Measurements from ENCODE around the gene NXPE3. TPM values are rescaled to one million over a fixed set of nuclear protein-coding genes. Genes with fewer than 3 reads are reported as not detected.

The NXPE3 gene
- total RNA-seq, 1 experiment from 2014 or later: 12.8 TPM

- DNase-seq: no peak
- peaks cover 10% of the 10 kb centered on the region; the same call in 1 of the 2 replicates for H4K20me1 ChIP-seq (ENCODE audit: insufficient read depth)
- peaks cover 33% of the 10 kb centered on the region for H3K79me2 ChIP-seq (ENCODE audit: low read depth)
- H2AFZ ChIP-seq: no peak overlapping the region
- peaks cover 4% of the 10 kb centered on the region; the same call in 1 of the 2 replicates for H3K9me2 ChIP-seq (ENCODE audit: insufficient read depth)
- peaks cover 2% of the 10 kb centered on the region; the same call in 1 of the 2 replicates for H3F3A ChIP-seq (ENCODE audit: insufficient read depth, low read depth)
- H3K4me2 ChIP-seq: no peak overlapping the region
- peaks cover 83% of the 10 kb centered on the region for H3K36me3 ChIP-seq (ENCODE audit: low read depth)
- intact Hi-C loops (cut with micrococcal nuclease; ENCODE audit: unreplicated experiment): loop anchor here (5.0 kb wide), 1 partner anchor 223 kb away; no protein-coding TSS in a partner anchor
- H3K27me3 ChIP-seq (ENCODE audit: insufficient read depth, low read depth): no peaks in the 10 kb centered on the region
- BruUV-seq (replicated peaks): no TSS peak
- TF ChIP-seq CTCF (conservative IDR thresholded peaks at IDR 0.05) (no peak), EZH2 (IDR thresholded peaks at IDR 0.05; ENCODE audit: low read depth) (no peak)
- no peak overlapping the region for H3K4me3 ChIP-seq
- CTCF ChIA-PET: interaction anchor here (0.6 to 0.7 kb wide), 2 partner anchors 90 to 370 kb away, joined by 3 to 9 read pairs; no protein-coding TSS in a partner anchor
- no peak overlapping the region for H3K27ac ChIP-seq
- peaks cover 13% of the 10 kb centered on the region for H3K4me1 ChIP-seq (replicated peaks; ENCODE audit: insufficient read depth)
- POLR2A ChIA-PET (ENCODE audit: unreplicated experiment): interaction anchor here (0.6 to 0.9 kb wide), 2 partner anchors 10 to 308 kb away, joined by 4 to 8 read pairs; no protein-coding TSS in a partner anchor
- no peaks in the 10 kb centered on the region for H3K9me3 ChIP-seq (ENCODE audit: insufficient read depth, low read depth)
Observed at GRCh38 chr3:101854608-101855304, 75.7 kb downstream of the NXPE3 start.

GRCh38 chr3:101857301-101857741, 78.3 kb downstream of the NXPE3 start:
- Histone ChIP-seq H3K9me2 (ENCODE audit: insufficient read depth) (no peaks in the 10 kb centered on the region), H3K4me3 (no peak overlapping the region), H2AFZ (no peak overlapping the region), H3K79me2 (ENCODE audit: low read depth) (peaks cover 7% of the 10 kb centered on the region), H3K27ac (no peak overlapping the region), H3F3A (ENCODE audit: insufficient read depth, low read depth) (peaks cover 4% of the 10 kb centered on the region), H3K4me1 (replicated peaks; ENCODE audit: insufficient read depth) (no peaks in the 10 kb centered on the region), H3K27me3 (ENCODE audit: insufficient read depth, low read depth) (no peaks in the 10 kb centered on the region), H3K9me3 (ENCODE audit: insufficient read depth, low read depth) (no peaks in the 10 kb centered on the region), H3K36me3 (ENCODE audit: low read depth) (peaks cover 83% of the 10 kb centered on the region), H4K20me1 (ENCODE audit: insufficient read depth) (peaks cover 4% of the 10 kb centered on the region; the same call in 1 of the 2 replicates), H3K4me2 (no peak overlapping the region)
- BruUV-seq (replicated peaks): no TSS peak
- intact Hi-C loops (cut with micrococcal nuclease; ENCODE audit: unreplicated experiment): no loop called here
- ChIA-PET POLR2A (ENCODE audit: unreplicated experiment) (interaction anchor here (0.5 to 0.6 kb wide), 2 partner anchors 302 to 340 kb away, joined by 5 read pairs; no protein-coding TSS in a partner anchor), CTCF (interaction anchor here (0.7 kb wide), 1 partner anchor 368 kb away, joined by 5 read pairs; no protein-coding TSS in a partner anchor)
- DNase-seq: no peak
- TF ChIP-seq CTCF (conservative IDR thresholded peaks at IDR 0.05) (no peak), EZH2 (IDR thresholded peaks at IDR 0.05; ENCODE audit: low read depth) (no peak)

GRCh38 chr3:101858464-101859030, 79.5 kb downstream of the NXPE3 start:
- ChIA-PET CTCF (no interaction called here), POLR2A (ENCODE audit: unreplicated experiment) (interaction anchor here (0.5 kb wide), 1 partner anchor 65 kb away, joined by 6 read pairs; no protein-coding TSS in a partner anchor)
- Histone ChIP-seq H3K9me2 (ENCODE audit: insufficient read depth) (no peaks in the 10 kb centered on the region), H3K9me3 (ENCODE audit: insufficient read depth, low read depth) (no peaks in the 10 kb centered on the region), H3K4me1 (replicated peaks; ENCODE audit: insufficient read depth) (no peaks in the 10 kb centered on the region), H3K27ac (no peak overlapping the region), H3K27me3 (ENCODE audit: insufficient read depth, low read depth) (no peaks in the 10 kb centered on the region), H3K79me2 (ENCODE audit: low read depth) (no peaks in the 10 kb centered on the region), H4K20me1 (ENCODE audit: insufficient read depth) (peaks cover 4% of the 10 kb centered on the region; the same call in 1 of the 2 replicates), H3F3A (ENCODE audit: insufficient read depth, low read depth) (peaks cover 4% of the 10 kb centered on the region), H2AFZ (no peak overlapping the region), H3K4me3 (no peak overlapping the region), H3K4me2 (no peak overlapping the region), H3K36me3 (ENCODE audit: low read depth) (peaks cover 70% of the 10 kb centered on the region)
- TF ChIP-seq EZH2 (IDR thresholded peaks at IDR 0.05; ENCODE audit: low read depth) (no peak), CTCF (conservative IDR thresholded peaks at IDR 0.05) (no peak)
- intact Hi-C loops (cut with micrococcal nuclease; ENCODE audit: unreplicated experiment): no loop called here
- no peak for DNase-seq
- no TSS peak for BruUV-seq (replicated peaks)
